Omental fat pad (tissue), 4 donors: Measurements from ENCODE around the gene RALB. TPM values are rescaled to one million over a fixed set of nuclear protein-coding genes. Genes with fewer than 3 reads are reported as not detected.
"Not testable (repeated sequence)": the region's sequence is repeated elsewhere in the genome, so short reads cannot be mapped to it uniquely, and the experiment has no call there.

Source experiments
- ATAC-seq: fragments of 150-250 bp; one replicate; pipeline ENCODE4 v1.9.1; 2016; ENCODE audit warnings: mild to moderate bottlenecking, moderate library complexity; ENCODE audit not compliant: low FRiP score
- DNase-seq: peaks from one replicate; pipeline ENCODE4 v3.0.0-alpha.2; 2019; ENCODE audit warnings: low spot score
- CTCF ChIP-seq, 3 donors: fragments of 450-650 bp; IDR thresholded peaks; one replicate each; pipeline ENCODE4 v1.5.1; 2016 to 2017; ENCODE audit warnings: antibody characterized with exemption in 3 of 3, mild to moderate bottlenecking in 3 of 3, moderate library complexity in 2 of 3
- total RNA-seq, 4 donors: library from RNA; depleted of rRNA; stranded (reverse); fragments of >200 nt; gene quantifications; one replicate each; pipeline ENCODE4 v1.1.0, GENCODE V29; 2016

The RALB gene
- total RNA-seq, 4 donors from 2014 or later: 41.5 to 74.2 (median 51.4) TPM

GRCh38 chr2:120231564-120231973, 21.1 kb upstream of the RALB start:
- ATAC-seq (no peak), DNase-seq (no peak)
- no peak for TF ChIP-seq CTCF (IDR thresholded peaks at IDR 0.05)

GRCh38 chr2:120231974-120232635, 20.5 kb upstream of the RALB start:
- DNase-seq (no peak), ATAC-seq (peak; percentile 77)
- no peak for TF ChIP-seq CTCF (IDR thresholded peaks at IDR 0.05)

DNA sequence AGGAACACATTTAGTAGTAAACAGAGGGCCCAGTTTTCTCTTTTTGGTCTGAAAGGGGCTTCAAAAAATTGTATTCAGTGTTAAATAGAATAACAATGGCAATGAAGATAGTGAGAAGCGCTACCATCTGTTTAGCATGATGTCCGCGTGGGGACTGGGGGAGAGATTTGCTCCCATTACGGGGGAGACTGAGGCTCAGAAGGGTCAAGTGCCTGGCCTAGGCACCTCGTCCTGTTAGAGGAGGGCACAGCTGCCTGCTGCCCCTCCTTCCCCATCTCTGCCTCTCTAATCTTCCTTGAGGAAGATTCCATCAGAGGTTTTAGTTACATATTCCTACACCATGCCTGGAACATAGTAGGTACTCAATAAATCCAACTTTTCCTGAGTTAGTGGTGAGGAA, 19.4 kb upstream of the RALB start:
- no peak for TF ChIP-seq CTCF (IDR thresholded peaks at IDR 0.05)
- ATAC-seq (no peak), DNase-seq (no peak)

GRCh38 chr2:120235158-120235557, 17.5 kb upstream of the RALB start:
- DNase-seq, ATAC-seq: not testable (repeated sequence)

DNA sequence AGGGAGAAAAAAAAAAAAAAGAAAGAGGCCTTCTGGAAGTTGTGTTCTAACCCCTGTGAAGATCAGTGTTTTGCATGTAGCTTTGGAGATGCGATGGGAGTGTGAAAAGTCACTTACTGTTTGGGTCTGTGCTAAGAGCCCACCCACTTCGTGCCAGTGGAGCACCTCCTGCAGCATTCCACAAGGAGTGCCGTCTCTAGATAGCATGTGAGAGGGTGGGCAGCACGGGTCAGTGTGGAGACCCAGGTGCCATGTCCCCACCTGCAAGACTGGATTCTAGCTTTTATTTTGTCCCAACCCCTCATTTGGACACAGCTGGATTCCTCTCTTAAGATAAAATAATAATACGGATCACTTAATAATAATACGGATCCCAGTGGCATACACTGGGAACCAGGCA, 17.0 kb upstream of the RALB start:
- no peak for TF ChIP-seq CTCF (IDR thresholded peaks at IDR 0.05)
- ATAC-seq (no peak), DNase-seq (no peak)

GRCh38 chr2:120236316-120236715, 16.3 kb upstream of the RALB start:
- no peak for TF ChIP-seq CTCF (IDR thresholded peaks at IDR 0.05)
- DNase-seq (no peak), ATAC-seq (no peak)

- TF ChIP-seq CTCF (IDR thresholded peaks at IDR 0.05): no peak
These were observed 15.9 kb upstream of the RALB start for GRCh38 chr2:120236791-120237190.

More at GRCh38 chr2:120236791-120237190, 15.9 kb upstream of the RALB start:
- DNase-seq (no peak), ATAC-seq (no peak)
